Thyroid gland (tissue), 4 donors: ENCODE data around the gene AADACL4.

Source experiments
- CTCF ChIP-seq, 6 experiments: fragments of 200-600 bp in 3 of 6; fragments of 450-650 bp in 3 of 6; sonication (generic) in 3 of 6; IDR thresholded peaks; one replicate each; pipeline ENCODE4 v1.5.1; 2016 to 2019; ENCODE audit warnings: antibody characterized with exemption in 6 of 6, mild to moderate bottlenecking in 2 of 6, inconsistent platforms in 1 of 6, moderate library complexity in 1 of 6
- POLR2A ChIP-seq, 2 donors: fragments of 450-650 bp; IDR thresholded peaks; one replicate each; pipeline ENCODE4 v1.6.1; 2017; ENCODE audit warnings: antibody characterized with exemption in 2 of 2, mild to moderate bottlenecking in 2 of 2, moderate library complexity in 1 of 2

GRCh38 chr1:12626888-12627287, 17.0 kb upstream of the AADACL4 start:
- TF ChIP-seq CTCF (IDR thresholded peaks at IDR 0.05) (no peak), POLR2A (IDR thresholded peaks at IDR 0.05) (no peak)
